GM19467 (cell line): ENCODE measurements around the gene L3MBTL1.

Source experiments
- ATAC-seq: cut with Tn5 transposase; IDR thresholded peaks from one replicate; pipeline ENCODE4 v1.9.1; 2021; ENCODE audit warnings: mild to moderate bottlenecking, moderate library complexity; ENCODE audit not compliant: unreplicated experiment

L3MBTL1 gene

GRCh38 chr20:43534791-43535350 lies 27.4 kb downstream of the L3MBTL1 start:
- ATAC-seq = no peak

- ATAC-seq = no peak
Observed at GRCh38 chr20:43535370-43536004, 28.0 kb downstream of the L3MBTL1 start.

DNA sequence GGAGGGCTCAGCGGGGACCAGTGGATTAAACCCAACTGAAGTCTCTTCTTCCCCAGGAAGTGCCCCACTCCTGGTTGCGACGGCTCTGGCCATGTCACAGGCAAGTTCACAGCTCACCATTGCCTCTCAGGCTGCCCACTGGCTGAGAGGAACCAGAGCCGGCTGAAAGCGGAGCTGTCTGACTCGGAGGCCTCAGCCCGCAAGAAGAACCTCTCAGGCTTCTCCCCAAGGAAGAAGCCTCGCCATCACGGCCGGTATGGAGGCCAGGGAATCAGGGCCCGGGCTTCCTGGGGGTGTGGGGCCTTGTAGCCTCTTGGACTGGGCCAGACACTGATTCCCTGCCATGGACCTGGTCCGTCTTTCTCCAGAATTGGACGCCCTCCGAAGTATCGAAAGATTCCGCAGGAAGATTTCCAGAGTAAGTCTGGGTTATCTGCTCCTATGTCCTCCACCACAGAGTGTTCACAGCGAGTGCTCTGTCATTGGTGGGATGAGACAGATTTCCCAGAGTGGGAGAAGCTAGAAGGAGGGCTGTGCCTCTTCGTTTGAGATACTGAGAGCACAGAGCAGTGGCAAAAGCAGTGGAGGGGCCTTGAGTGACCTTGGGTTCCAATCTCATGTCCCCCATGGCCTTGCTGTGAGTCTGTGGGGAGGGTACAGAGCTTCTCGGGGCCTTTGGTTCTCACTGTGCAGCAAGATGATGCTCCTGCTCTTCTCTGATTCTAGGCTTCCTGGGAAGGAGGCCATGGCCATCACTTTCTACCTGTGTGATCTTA lies 28.7 kb downstream of the L3MBTL1 start:
- no peak for ATAC-seq

GRCh38 chr20:43536817-43537440 lies 29.4 kb downstream of the L3MBTL1 start:
- ATAC-seq = no peak

DNA sequence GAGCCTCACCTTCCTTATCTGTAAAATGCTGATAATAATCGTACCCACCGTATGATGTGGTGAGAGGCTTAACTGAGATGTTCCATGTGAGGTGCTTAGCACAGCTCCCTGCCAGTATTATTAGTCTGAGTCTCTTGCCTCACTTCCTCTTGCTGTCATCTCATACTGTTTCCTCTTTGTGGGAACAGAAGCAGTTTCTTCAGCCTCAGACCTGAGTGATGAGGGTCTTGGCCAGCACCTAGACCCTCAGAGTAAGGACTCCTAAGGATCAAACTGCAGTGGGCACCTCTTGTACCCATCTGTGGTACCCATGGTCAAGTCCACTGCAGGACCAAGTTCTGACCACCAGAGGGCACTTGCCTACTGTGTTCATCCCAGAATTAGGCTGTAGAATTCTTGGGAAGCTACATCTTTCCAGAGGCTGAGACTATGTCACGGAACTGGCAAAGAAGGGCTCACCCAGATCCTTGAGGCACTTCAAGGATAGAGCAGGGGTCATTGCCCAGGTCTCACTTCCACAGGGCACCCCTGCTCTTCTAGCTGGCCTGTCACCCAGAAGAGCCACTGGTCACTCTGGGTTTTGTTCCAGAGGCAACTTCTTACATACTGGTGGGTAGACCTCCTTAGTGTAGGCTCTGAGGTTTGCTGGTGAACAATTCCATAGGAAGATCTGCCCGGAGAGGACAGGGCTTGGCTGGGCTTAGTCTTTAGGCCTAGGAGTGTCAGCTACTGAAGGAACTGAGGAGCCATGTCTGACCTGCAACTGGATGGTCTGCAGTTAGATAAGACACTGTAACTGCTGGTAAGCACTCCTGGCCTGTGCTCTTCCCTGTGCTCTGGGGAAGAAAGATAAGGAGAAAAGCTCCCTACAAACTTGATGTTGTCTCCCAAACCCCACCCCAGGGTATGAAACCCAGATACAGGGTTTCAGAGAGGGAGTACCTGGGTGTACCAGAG lies 30.7 kb downstream of the L3MBTL1 start:
- ATAC-seq = no peak

DNA sequence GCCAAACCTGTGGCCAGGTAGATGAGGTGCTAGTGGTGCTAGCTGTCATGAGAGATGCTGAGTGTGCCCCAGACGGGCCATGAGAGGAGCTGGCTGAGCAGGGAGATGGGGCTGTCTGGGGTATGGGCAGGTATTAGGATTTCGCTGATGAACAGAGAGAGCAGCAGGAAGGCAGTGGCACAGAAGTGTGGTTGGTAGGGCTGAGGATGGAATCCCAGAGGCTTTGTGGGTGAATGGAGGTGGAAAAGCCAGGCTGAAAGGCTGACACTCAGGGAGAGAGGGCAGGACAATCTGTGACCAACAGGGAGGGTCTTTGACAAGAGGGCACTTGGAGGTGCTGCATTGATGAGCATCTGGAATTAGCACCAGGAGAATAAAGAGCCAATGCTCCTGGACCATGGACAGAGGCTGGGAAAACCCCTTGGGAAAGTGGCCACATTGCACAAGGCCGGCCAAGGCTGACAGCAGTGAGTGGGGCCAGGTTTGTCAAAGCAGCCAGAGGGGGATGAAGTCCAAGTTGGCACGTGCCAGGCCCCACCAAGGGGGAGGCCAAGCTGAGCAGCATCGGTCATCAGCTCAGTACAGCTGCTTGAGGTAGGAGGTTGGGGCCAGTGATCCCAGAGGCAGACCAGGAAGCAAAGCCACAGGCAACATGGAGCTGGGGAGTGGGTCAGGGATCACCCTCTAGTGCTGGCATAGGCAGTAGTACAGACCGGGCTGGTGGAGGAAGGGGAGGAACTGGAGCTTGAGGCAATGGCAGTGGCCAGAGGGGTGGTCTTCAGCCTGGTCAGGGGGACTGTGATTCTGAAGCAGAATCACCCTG lies 31.6 kb downstream of the L3MBTL1 start:
- ATAC-seq = no peak

DNA sequence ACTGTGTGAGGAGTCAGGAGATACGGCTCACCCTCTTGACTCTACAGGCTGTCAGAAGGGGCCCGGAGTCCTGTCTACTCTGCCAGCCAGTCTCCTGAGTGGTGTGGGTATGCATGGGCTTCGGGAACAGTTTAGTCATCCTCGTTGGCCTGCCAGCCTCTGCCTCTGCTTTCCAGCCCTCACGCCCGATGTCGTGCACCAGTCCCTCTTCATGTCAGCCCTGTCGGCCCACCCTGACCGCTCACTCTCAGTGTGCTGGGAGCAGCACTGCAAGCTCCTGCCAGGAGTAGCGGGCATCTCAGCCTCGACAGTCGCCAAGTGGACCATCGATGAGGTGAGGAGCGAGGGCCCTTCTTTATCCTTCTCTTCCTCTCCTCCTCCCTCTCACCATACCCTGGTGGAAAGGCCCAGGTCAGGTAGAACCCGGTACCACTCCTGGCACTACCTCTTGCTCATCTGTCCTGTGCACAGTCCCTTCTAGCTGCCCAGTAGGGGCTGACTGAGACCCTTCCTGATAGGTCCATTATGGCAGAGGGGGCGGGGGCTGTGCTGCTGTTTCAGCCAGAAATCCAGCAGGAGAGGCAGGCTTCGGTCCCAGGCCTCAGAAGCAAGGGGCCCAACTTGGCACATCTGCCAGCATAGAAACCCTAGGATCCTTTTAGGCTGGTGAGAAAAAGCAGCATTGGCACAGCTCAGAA lies 32.6 kb downstream of the L3MBTL1 start:
- ATAC-seq = no peak

DNA sequence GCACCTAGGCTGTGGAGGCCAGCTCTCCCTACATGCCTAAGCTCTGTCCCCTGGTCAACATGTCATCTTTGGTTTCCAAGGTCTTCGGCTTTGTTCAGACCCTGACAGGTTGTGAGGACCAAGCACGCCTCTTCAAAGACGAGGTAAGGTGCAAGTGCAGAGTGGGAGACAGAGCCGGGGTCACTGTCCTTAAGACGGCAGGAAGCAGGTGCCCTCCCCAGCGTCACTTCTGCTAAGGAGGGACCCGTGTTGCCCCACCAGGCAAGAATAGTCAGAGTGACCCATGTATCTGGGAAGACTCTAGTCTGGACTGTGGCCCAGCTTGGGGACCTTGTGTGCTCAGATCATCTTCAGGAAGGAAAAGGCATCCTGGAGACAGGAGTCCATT lies 33.2 kb downstream of the L3MBTL1 start:
- ATAC-seq = no peak

DNA sequence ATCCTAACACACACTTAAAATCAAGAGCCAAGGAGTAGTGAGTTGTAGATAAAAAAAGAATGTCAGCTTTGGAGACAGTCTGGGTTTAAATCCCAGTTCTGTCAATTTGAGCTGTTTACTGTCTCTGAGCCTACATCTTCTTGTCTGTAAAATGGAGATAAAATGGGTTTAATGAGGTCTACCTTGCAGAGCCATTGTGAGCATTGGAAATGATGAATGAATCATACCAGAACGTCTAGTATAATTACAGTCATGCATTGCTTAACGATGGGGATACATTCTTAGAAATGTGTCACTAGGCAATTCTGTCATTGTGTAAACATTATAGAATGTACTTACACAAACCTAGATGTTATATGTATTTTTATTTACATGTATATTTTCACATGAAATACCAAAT lies 33.7 kb downstream of the L3MBTL1 start:
- ATAC-seq = no peak

DNA sequence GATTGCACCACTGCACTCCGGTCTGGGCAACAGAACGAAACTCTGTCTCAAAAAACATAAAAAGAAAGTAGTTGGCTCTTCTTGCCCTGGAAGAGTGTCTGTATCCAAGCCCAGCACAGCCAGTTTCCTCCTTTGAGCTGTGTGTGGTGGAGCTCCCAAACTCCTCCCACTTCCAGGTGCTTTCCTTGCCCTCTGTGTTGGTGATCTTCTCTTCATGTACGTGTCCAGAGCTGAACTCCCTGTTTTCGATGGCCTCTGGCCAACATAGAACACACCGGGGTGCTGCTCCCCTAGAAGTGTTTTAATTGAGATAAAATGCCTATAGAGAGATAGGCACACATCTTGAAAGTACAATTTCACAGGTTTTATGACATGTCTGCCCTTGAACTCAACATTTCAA lies 34.7 kb downstream of the L3MBTL1 start:
- no peak for ATAC-seq

- no peak for ATAC-seq
Observed at GRCh38 chr20:43542674-43543073, 35.2 kb downstream of the L3MBTL1 start.

- no peak for ATAC-seq
Observed at GRCh38 chr20:43543138-43543537, 35.6 kb downstream of the L3MBTL1 start.

GRCh38 chr20:43544501-43544900 lies 37.0 kb downstream of the L3MBTL1 start:
- ATAC-seq = no peak

DNA sequence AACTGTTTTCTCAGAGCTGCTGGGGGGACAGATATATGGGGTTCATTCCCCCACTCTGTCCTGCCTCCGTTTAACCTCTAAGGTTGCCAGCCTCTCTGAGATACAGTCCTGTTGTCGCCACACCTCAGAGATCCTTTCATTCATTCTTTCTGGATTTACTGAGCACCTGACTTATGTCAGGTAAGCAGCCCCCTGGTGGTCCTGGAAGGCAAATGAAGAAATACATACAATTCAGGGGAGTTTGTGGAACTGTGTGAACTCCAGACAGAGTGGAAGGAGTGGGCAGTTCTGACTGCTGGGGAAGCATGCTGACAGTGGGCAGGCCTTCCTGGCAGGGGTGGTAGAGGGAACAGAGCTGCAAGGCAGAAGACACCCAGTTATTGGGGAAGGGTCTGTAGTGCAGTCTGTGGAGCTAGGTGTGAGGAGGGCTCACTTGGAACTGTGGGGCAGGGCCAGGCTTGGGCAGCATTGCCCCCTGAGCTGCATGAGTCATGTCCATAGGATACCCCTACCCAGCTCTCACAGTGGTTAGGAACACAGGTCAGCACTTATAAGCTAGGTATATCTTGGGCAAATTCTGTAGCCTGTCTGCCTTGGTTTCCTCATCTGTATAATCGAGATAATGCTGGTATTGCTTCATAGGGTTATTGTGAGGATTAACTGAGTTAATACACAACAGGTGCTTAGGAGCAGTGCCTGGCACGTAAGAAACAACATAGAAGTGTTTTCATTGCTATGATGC lies 38.5 kb downstream of the L3MBTL1 start:
- ATAC-seq = no peak

GRCh38 chr20:43548273-43548880 lies 40.9 kb downstream of the L3MBTL1 start:
- no peak for ATAC-seq

GRCh38 chr20:43549416-43550065 lies 42.0 kb downstream of the L3MBTL1 start:
- no peak for ATAC-seq

DNA sequence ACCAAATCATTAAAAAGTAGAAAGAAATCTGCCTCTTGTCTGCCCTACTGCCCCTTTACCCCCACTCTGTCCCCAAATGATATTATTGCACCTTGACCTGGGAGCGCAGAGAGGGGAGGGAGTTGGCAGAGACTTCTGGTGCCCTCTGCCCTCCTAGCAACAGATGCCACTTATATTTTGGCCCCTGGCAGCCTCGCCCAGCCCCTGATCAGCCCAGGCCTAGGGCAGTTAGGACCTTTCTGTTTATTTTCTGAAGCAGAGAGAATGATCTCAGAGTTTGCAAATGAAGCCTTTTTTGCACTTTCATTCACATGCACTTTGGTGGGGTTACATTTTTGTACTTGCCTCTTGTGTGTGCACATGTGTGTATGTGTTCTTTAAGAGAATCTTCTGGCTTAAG lies 43.0 kb downstream of the L3MBTL1 start:
- no peak for ATAC-seq

DNA sequence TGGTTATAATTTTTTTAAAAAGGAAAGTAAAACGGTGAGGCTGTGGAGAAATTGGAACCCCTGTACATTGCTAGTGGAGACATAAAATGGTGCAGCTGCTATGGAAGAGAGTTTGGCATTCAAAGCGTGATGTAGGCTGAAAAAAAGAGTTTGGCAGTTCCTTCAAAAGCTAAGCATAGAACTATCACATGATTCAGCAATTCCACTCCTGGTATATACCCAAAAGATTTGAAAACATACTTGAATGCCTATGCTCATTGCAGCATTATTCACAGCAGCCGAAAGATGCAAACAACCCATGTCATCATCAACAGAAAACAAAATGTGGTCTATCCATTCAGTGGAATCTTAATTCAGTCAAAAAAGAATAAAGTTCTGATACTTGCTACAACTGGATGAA lies 46.9 kb downstream of the L3MBTL1 start:
- ATAC-seq = no peak
